IPS-18c (cell line): ENCODE measurements around the gene REC8.

Experiments used
- H3K4me3 ChIP-seq: 2 replicates; pipeline ENCODE4 v1.7.0; 2013; ENCODE audit warnings: low read depth, mild to moderate bottlenecking, low read length, moderate library complexity; ENCODE audit not compliant: insufficient read depth
- H3K9me3 ChIP-seq: one replicate; pipeline ENCODE4 v1.6.1; 2013; ENCODE audit warnings: mild to moderate bottlenecking, low read length, moderate library complexity; ENCODE audit not compliant: control insufficient read depth, insufficient read depth

Gene REC8

GRCh38 chr14:24171422-24172260 is at the start of gene REC8:
REC8 (plus strand) TSS chr14:24172080; CDS start chr14:24172553, 473 bp downstream.
- Histone ChIP-seq H3K4me3 (peak within 1 kb of the TSS; percentile 53), H3K9me3 (no peaks in the 10 kb centered on the region)

- Histone ChIP-seq H3K9me3 (no peaks in the 10 kb centered on the region), H3K4me3 (no peak overlapping the region)
Measured at GRCh38 chr14:24122416-24122815, 49.5 kb upstream of the REC8 start.

GRCh38 chr14:24122898-24123297 is 49.0 kb upstream of the REC8 start:
- no peaks in the 10 kb centered on the region for H3K9me3 ChIP-seq
- no peak overlapping the region for H3K4me3 ChIP-seq

GRCh38 chr14:24123424-24124417 is 48.2 kb upstream of the REC8 start:
- Histone ChIP-seq H3K9me3 (no peaks in the 10 kb centered on the region), H3K4me3 (no peak overlapping the region)

- Histone ChIP-seq H3K4me3 (no peak overlapping the region), H3K9me3 (no peaks in the 10 kb centered on the region)
Measured at GRCh38 chr14:24126939-24127338, 44.9 kb upstream of the REC8 start.

- H3K4me3 ChIP-seq = no peak overlapping the region
- H3K9me3 ChIP-seq = no peaks in the 10 kb centered on the region
Measured at GRCh38 chr14:24127673-24128072, 44.2 kb upstream of the REC8 start.

GRCh38 chr14:24129410-24129998 is 42.4 kb upstream of the REC8 start:
- H3K9me3 ChIP-seq = no peaks in the 10 kb centered on the region
- H3K4me3 ChIP-seq = no peak overlapping the region

GRCh38 chr14:24130380-24130716 is 41.5 kb upstream of the REC8 start, which contains the start of gene FITM1:
FITM1 (plus strand) TSS chr14:24130659; CDS start chr14:24131564, 905 bp downstream.
- Histone ChIP-seq H3K4me3 (no peak within 1 kb of the TSS), H3K9me3 (no peaks in the 10 kb centered on the region)

DNA sequence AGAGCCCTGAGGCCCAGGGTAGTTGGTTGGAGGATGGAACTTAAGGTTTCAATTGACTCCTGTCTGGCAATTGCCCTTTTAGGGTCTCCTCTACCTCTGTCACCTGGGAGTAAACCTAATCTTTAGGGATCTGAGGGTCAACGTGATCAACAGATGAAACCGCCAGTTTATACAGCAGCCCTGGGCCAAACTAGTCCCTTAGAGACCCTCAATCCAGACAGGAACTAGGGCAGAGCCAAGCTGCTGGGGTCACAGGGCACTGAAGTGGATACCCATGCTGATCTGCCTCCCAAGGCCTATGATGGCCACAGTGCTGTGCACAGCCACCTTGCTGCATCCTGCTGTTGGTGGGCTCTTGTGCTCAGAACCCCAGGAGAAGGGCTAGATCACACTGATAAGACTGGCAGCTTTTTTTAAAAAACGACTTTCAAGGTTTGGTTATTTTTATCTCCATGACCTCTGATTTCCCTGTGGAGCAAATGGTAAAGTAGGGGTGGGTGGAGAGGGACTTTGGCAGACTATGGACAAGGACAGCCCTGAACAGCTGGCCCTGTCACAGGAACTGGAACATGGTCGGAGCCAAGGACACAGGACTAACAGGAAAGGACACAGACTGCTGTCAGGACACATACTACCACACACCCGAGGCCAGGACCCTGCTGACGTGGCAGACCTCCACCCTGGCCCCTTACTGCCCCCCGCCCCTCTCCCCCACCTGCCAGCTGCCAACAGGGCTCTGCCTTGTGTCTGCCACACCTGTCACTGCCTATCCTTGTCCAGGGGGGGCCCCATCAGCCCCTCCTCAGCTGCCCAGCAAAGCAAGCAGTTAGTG is 40.9 kb upstream of the REC8 start:
- no peak overlapping the region for H3K4me3 ChIP-seq
- no peaks in the 10 kb centered on the region for H3K9me3 ChIP-seq

DNA sequence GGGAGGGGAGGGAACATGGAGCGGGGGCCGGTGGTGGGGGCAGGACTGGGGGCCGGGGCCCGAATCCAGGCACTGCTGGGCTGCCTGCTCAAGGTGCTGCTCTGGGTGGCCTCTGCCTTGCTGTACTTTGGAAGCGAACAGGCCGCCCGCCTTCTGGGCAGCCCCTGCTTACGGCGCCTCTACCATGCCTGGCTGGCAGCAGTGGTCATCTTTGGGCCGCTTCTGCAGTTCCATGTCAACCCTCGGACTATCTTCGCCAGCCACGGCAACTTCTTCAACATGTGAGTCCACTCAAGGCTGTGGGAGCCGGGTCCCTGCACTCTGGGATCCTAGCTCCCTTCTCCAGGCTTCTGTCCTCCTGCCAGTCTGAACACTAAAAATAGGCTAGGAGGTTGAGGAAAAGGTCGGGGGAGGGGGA is 40.3 kb upstream of the REC8 start:
- no peak overlapping the region for H3K4me3 ChIP-seq
- no peaks in the 10 kb centered on the region for H3K9me3 ChIP-seq

DNA sequence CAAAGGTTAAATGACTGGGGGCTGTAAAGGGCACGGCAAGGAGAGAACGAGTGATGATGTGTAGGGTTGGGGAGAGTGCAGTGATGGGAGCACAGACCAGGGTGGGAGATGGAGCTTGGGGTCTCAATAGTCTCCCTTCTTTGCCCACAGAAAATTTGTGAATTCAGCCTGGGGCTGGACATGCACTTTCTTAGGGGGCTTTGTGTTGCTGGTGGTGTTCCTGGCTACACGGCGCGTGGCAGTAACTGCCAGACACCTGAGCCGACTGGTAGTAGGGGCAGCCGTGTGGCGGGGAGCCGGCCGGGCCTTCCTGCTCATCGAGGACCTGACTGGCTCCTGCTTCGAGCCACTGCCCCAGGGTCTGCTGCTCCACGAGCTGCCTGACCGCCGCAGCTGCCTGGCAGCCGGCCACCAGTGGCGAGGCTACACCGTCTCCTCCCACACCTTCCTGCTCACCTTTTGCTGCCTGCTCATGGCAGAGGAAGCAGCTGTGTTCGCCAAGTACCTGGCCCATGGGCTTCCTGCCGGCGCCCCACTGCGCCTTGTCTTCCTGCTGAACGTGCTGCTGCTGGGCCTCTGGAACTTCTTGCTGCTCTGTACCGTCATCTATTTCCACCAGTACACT is 39.7 kb upstream of the REC8 start:
- Histone ChIP-seq H3K9me3 (no peaks in the 10 kb centered on the region), H3K4me3 (no peak overlapping the region)

GRCh38 chr14:24132976-24133375 is 38.9 kb upstream of the REC8 start:
- Histone ChIP-seq H3K4me3 (no peak overlapping the region), H3K9me3 (no peaks in the 10 kb centered on the region)

DNA sequence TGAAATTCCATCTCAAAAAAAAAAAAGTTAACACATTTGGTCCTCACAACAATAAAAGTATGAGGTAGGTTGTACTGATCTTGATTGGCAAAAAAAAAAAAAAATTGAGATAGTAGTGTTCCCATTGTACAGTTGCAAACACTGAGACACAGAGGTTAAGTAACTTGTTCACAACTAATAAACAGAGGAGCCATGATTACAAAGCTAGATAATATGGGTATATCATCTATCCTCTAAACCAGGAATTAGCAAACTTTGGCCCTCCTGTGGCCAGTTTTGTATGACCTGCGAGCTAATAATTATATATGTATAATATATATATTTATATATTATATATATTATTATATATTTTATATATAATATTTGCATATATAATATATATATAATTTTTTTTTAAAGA is 38.1 kb upstream of the REC8 start:
- no peak overlapping the region for H3K4me3 ChIP-seq
- no peaks in the 10 kb centered on the region for H3K9me3 ChIP-seq

DNA sequence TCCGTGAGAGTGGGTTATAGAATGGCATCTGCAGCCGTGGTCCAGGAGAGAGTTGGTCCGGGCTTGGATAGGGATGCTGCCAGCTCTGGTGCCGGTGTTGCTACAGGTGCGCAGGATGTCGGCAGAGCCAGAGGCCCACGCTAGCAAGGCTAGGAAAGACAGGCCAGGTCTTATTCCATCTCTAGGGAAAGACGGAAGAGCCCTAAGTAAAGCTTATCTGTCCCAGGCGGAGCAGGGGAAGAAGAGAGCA is 36.4 kb upstream of the REC8 start:
- Histone ChIP-seq H3K9me3 (no peaks in the 10 kb centered on the region), H3K4me3 (peak overlapping the region; percentile 91)

DNA sequence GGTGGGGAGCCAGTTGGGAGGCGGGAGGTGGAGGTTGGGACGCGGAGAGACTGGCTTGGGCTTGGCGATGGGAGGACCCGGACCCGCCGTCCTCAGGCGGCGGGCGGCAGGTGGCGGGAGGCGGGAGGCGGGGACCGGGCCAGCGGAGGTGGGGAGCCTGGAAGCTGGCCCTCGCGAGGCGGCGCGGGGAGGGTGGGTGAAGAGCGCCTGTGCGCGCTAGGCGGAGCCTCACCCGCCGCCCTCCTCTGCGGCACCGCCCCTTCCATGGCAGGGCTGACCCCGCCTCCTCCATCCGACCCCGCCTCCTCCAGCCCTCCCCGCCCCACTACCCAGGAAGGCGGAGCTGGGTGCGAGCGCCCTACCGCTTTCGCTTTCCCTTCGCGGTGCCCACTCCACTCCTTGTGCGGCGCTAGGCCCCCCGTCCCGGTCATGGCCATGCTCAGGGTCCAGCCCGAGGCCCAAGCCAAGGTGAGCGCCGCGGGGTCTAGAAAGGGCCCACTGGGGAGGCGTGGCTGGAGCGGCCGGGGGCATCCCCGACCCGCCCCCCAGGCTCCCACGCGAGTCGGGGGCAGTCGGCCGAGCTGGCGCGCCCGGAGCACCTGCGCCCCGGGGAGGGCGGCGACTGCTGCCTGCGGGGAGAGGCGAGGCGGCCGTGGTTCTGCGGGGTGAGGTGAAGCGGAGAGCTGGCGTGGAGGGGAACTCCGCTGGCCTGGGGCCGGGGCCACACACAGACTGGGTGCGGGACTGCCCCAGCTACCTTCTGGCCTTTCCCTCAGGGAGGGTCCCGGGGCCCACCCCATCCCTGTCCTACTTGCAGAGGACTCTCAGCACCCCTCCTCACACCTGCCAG is 35.8 kb upstream of the REC8 start, which contains the start of gene PSME1:
PSME1 (plus strand) TSS at position 361 of the 850 bp plus-strand sequence; CDS start at position 430, 69 bp downstream.
- peak within 1 kb of the TSS; percentile 91 for H3K4me3 ChIP-seq
- no peaks in the 10 kb centered on the region for H3K9me3 ChIP-seq
